HPDE6-E6E7 (cell line): ENCODE measurements around the gene COL5A1.
"Not testable (repeated sequence)": the region's sequence is repeated elsewhere in the genome, so short reads cannot be mapped to it uniquely, and the experiment has no call there.

Experiments
- DNase-seq: peaks from one replicate; pipeline ENCODE4 v3.0.0; 2011; ENCODE audit warnings: missing footprints; ENCODE audit errors: extremely low spot score

Gene COL5A1

GRCh38 chr9:134690946-134691694 is 49.5 kb downstream of the COL5A1 start:
- no peak for DNase-seq

GRCh38 chr9:134691695-134692572 is 50.3 kb downstream of the COL5A1 start:
- DNase-seq: no peak

- no peak for DNase-seq
Measured at GRCh38 chr9:134692573-134692860, 50.9 kb downstream of the COL5A1 start.

- DNase-seq: no peak
Measured at GRCh38 chr9:134693011-134693410, 51.4 kb downstream of the COL5A1 start.

GRCh38 chr9:134693641-134694367 is 52.2 kb downstream of the COL5A1 start:
- no peak for DNase-seq

GRCh38 chr9:134694368-134694665 is 52.7 kb downstream of the COL5A1 start:
- no peak for DNase-seq

GRCh38 chr9:134694714-134695113 is 53.1 kb downstream of the COL5A1 start:
- no peak for DNase-seq

- DNase-seq: no peak
Measured at GRCh38 chr9:134695144-134695543, 53.5 kb downstream of the COL5A1 start.

- no peak for DNase-seq
Measured at GRCh38 chr9:134696433-134696832, 54.8 kb downstream of the COL5A1 start.

GRCh38 chr9:134698111-134698510 is 56.5 kb downstream of the COL5A1 start:
- no peak for DNase-seq

- no peak for DNase-seq
Measured at GRCh38 chr9:134698587-134699342, 57.2 kb downstream of the COL5A1 start.

- no peak for DNase-seq
Measured at GRCh38 chr9:134699343-134699740, 57.7 kb downstream of the COL5A1 start.

GRCh38 chr9:134700636-134701350 is 59.2 kb downstream of the COL5A1 start:
- no peak for DNase-seq

GRCh38 chr9:134701581-134702259 is 60.1 kb downstream of the COL5A1 start:
- DNase-seq: no peak

GRCh38 chr9:134702291-134702690 is 60.7 kb downstream of the COL5A1 start:
- no peak for DNase-seq

GRCh38 chr9:134703730-134704114 is 62.1 kb downstream of the COL5A1 start:
- not testable (repeated sequence) for DNase-seq

- DNase-seq: no peak
Measured at GRCh38 chr9:134704498-134704897, 62.9 kb downstream of the COL5A1 start.

GRCh38 chr9:134705786-134706185 is 64.2 kb downstream of the COL5A1 start:
- no peak for DNase-seq

GRCh38 chr9:134706522-134706921 is 64.9 kb downstream of the COL5A1 start:
- DNase-seq: no peak

- DNase-seq: no peak
Measured at GRCh38 chr9:134707031-134707680, 65.6 kb downstream of the COL5A1 start.
